Endothelial cell of umbilical vein (primary cell): Measurements from ENCODE around the gene CDK5RAP2. TPM values are rescaled to one million over a fixed set of nuclear protein-coding genes. Genes with fewer than 3 reads are reported as not detected.

ENCODE experiments used
- polyA plus RNA-seq, 4 experiments: library from polyadenylated mRNA; depleted of rRNA in 3 of 4; stranded (reverse) in 3 of 4; unstranded in 1 of 4; fragments of >200 nt; gene quantifications; 2 replicates each; pipeline versions ENCODE4 v1.2.1 to v1.2.3, GENCODE V29; 2011 to 2012; ENCODE audit warnings: missing spikeins in 1 of 4
- total RNA-seq: library from RNA; stranded (reverse); gene quantifications from 2 replicates; pipeline ENCODE4 v1.2.3, GENCODE V29; 2021

CDK5RAP2 gene
- total and polyA plus RNA-seq, 2 donors (not counting 3 experiments of a cell fraction or from before 2014, with no cell fraction given) = 17.5 to 56.7 TPM

Other genes with a start within 250 kb of the CDK5RAP2 start
- 11.1 and 13.0 TPM in 2 replicates for gene MEGF9, start 134.3 kb upstream of the CDK5RAP2 start, total RNA-seq
- 3.5 and 4.0 TPM in 2 replicates for gene MEGF9, start 134.3 kb upstream of the CDK5RAP2 start, polyA plus RNA-seq
- gene FBXW2, start 213.2 kb upstream of the CDK5RAP2 start, total RNA-seq = 70.2 and 72.3 TPM in 2 replicates
- gene FBXW2, start 213.2 kb upstream of the CDK5RAP2 start, polyA plus RNA-seq = 23.9 and 32.5 TPM in 2 replicates